ENCODE results near the gene BAG1.

The BAG1 gene

DNA sequence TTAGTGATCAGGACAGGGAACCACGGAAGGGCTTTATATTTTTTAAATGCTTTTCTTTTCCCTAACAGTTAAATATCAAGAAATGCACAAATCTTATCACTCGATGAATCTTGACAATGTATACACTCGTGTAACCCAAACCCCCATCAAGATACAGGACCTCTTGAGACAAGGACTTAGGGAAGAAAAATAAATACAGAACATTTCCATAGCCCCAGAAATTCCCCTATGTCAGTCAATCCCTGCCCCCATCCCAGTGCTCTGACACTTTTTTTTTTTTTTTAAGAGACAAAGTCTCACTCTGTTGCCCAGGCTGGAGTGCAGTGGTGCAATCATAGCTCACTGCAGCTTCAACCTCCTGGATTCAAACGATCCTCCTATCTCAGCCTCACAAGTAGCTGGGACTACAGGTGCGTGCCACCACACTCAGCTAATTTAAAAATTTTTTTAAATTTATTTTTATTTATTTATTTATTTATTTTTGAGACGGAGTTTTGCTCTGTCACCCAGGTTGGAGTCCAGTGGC lies 21.8 kb downstream of the BAG1 start:
- DNase-seq (ENCODE audit: low spot score), result no peak

DNA sequence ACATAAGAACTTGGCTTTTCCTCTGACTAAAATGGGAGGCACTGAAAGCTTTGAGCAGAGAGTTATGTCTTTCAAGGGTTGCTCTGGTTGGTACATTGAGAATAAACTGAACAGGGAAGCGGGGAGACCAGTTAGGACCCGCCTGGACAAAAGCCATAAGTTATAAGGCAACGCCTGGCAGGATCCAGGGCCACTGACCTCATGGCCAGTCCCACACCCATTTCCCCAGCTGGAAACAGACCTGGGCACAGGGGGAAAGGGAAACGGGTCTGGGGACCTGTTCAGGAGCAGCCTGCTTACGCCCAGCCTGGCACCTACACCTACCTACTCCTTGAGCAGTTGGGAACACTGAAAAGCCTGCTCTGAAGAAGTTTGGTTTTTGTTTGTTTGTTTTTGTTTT lies 23.2 kb downstream of the BAG1 start:
- no peak for DNase-seq (ENCODE audit: low spot score)

DNA sequence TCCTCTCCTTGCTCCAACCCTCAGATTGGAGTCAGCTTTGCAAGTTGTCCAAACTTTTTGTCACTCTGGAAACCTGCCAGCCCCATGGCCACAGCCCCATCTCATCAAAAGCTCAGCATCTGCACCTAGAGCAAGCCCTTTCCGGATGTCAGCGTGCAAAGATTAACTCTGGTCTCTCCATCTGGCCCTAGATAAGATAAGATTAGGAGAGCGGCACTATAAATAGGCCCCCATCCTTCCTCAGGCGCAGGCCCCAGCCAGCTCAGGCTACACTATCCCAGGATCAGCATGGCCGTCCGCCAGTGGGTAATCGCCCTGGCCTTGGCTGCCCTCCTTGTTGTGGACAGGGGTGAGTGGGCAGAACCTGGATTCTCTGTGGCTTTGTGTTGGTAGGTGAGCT lies 24.6 kb downstream of the BAG1 start, which contains the start of gene SPINK4:
Gene SPINK4 (plus strand): TSS at position 247 of the 400 bp plus-strand sequence. CDS start 42 bp downstream, at position 289.
- DNase-seq (ENCODE audit: low spot score), result peak; percentile 57

DNA sequence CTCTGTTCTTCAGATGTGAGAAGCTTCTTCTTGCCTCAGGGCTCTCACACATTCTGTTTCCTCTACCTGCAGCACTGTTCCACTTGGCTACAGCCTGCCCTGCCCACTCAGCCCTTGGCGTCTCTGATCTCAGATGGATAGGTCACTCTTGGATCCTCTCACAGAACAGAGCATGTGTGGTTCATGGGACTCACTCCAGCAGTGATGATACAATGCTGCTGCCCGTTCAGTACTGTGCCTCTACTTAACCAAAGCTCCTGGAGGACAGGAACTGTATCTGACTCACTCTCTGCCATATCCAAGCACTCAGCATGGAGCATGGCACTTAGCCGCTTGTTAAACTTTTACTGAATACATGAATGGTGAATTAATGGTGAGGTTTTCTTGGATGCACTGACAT lies 27.9 kb downstream of the BAG1 start:
- no peak for DNase-seq (ENCODE audit: low spot score)

DNA sequence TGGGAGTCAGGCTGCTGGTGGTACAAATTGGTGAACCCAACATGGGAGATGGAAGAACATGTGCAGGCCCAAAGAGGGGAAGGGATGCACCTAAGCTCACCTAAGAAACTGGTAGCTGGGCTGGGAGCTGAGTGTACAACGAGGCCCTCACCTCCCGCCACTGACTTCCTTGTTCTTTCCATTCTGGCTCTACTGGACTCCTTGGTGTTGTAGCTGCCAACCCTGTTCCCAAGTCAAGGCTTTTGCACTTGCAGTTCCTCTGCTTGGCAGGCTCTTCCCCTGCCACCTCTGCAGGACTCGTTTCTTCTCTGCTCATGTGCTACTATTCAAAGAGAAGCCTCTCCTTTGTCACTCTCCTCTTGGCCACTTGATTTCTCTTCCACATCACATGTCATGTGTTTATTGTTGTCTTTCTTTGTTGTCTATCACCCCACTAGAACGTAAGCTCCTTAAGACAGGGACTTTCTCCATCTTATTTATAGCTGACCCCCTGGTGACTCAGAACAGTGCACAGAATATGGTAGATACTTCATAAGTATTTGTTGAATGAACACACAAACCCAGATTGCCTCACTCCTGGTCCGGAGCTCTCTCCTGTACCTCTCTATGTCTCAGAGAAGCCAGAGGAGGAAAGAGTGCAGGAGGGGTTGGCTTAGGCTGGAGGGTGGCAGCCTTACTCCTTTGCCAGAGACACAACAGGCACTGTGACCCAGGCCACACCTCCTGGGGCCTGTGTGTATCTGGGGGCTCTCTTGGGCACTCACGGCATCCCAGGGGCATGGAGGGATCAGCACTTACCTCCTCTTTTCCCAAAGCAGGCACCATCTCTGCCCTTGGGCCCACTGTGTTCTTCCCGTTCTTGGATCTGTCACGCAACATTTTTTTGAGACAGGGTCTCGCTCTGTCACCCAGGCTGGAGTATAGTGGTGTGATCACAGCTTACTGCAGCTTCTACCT lies 29.7 kb downstream of the BAG1 start:
- DNase-seq (ENCODE audit: low spot score), result peak; percentile 25

DNA sequence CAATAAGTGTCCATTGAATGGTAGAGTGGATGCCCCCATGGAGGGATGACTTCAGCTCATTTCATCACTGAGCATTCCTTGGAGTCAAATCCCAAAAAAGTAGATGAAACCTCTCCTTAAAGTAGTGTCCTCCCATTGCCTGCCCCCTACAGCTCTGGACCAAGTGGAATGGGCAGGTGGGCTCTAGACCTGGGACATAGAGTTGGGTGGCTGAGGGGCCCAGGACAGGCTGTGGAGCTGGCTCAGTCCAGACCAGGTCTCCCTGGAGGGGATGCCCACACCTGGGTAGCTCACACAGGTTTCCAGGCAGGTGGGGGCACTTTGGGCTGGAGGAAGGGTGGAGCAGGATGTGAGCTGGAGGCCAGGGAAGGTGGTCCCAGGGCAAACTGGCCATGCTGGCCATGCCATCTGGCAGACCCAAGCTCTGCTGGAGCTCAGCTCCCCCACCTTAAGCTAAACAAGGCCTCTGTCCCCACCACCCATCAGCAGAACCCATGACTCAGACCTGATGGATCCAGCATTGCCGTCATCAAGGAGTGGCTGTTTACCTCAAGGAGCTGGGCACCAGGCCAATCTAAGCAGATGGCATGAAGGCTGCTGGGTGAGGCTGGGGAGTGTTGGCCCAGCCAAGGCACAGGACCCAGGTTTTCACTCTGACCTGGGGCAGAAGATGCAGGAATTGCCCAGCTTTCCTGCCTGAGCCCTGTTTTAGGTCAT lies 30.7 kb downstream of the BAG1 start:
- DNase-seq (ENCODE audit: low spot score), result peak; percentile 95

DNA sequence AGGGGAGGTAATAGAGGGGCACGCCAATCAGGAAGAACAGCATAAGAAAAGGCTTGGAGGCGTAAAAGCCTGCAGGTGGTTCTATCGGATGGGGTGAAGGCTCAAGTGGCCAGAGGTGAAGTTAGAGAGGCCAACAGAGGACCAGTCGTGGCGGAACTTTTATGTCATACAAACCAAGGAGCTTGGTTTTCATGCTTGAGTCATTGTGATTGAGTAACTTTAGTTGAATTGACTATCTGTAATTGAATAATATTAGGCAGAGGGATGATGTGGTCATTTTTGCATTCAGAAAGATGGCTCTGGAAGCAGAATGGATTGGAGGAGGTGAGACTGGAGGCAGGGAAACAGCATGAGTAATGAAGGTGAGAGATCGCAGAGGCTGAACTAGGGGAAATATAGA lies 31.7 kb downstream of the BAG1 start:
- peak; percentile 45 for DNase-seq (ENCODE audit: low spot score)

DNA sequence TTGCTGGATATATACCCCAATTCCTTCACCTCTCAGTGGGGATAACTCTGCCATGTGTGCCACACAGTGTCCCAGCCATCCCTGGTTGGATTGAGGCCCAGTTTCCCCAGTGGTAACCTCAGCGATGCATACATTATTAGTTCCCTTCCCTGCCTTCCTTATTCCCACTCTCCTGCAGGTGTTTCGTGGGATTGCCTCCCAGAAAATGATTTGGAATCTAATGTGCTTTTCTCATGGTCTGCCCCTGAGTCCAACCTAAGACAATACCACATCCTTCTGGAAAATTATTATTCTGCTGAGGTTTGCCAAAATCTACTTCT lies 32.9 kb downstream of the BAG1 start:
- no peak for DNase-seq (ENCODE audit: low spot score)

DNA sequence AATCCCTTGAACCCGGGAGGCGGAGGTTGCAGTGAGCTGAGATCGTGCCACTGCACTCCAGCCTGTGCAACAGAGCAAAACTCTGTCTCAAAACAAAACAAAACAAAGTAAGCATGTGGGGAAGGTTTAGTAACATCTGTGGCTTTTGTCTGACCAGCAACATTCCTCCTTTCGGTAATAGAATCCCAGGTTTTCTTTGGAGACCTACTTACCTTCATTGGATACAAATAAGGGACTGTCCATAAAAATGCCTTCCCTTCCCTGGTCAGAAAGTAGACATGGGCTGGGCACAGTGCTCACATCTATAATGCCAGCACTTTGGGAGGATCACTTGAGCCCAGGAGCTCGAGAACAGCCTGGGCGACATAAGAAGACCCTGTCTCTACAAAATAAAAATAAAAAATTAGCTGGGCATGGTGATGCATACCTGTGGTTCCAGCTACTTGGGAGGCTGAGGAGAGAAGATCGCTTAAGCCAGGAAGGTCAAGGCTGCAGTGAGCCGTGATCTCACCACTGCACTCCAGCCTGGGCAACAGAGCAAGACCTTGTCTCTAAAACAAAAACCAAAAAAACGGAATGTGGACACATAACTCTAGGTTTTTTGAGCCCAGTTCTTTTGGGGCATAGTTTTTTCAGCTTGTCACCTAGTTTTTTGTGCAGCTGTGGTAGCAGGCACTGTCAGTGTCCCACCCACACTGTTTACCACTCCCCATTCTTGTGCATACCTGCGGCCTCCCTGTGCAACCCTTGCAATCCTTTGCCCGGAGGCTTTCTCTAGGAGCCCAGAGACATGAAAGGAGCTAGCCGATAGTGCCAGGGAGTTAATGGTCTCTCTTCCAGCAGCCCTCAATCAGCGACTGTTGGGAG lies 33.5 kb downstream of the BAG1 start:
- no peak for DNase-seq (ENCODE audit: low spot score)

DNA sequence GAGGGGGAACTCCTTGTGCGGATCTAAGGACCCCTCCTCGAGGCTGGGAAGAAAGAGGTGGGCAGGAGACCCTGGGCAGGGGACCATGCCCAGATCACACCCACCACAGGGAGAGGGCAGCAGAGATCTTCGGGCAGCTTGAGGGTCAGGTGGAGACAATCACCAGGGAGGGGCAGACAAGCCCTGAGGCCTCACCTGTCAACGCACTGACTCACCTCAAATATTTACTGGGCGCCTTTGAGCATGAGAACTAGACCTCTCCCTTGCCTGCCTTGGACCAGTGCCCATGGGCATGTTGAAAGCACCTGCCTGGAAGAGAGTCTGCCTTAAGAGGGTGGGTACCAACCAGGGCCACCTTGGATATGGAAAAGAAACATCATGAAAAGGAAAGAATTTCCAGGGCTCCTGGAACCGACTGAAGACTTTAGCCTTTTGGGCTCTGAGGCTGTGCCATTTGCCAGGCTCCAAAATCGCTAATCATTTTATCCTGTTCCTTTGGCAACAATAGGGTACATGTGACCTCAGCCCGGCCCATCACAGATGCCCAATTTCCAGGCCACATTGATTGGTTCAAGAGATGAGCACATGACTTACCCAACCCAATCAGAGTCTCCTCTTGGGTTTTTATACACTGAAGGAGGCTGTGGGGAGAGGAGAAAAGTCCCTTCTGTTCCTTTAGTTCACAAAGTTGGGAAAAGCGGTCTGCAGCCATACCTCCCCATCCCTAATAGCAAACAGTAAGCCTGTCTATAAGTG lies 35.0 kb downstream of the BAG1 start:
- no peak for DNase-seq (ENCODE audit: low spot score)

DNA sequence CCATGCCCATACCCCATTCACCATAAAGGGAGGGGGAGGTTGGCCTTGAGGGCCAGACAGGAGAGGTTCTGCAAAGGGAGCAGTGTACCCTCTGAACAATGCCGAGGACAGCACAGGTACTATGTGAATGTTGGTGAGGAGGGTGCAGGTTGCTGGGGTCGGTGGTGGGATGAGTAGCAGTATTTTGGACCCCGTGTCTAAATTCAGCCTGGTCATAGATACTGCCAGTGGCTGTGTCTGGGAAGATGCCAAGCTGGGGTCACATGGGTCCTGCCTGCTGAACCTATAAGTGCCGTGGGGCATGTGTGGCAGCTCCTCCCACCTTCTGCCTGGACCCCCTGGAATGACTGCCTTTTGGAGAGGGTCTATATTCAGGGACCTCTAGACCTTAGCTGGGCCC lies 35.9 kb downstream of the BAG1 start:
- DNase-seq (ENCODE audit: low spot score), result no peak

DNA sequence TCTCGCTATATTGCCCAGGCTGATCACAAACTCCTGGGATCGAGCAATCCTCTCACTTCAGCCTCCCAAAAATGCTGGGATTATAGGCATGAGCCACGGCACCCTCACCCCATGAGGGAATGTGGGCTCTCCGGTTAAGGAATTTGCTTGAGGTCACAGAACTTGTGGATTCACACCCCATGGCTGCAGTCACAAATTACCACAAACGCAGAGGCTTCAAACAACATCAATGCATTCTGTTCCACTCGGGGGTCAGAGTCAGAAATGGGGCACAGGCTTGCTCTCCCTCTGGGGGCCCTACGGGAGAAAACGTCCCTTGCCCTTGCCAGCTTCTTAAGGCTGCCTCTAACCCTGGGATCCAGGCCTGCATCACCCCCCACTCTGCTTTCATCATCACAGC lies 36.8 kb downstream of the BAG1 start:
- no peak for DNase-seq (ENCODE audit: low spot score)

DNA sequence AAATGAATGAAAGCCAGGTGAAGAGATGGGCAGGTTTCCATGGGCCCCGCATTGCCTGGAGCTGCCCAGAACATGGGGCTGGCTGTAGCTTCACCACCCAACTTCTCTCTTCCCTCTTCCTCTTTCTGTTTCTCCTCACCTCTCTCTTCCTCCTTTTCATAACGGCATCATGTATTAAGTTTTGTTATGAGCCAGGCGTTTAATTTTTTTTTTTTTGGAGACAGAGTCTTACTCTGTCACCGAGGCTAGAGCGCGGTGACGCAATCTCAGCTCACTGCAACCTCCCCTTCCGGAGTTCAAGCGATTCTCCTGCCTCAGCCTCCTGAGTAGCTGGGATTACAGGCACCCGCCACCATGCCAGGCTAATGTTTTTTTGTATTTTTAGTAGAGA lies 37.5 kb downstream of the BAG1 start:
- DNase-seq (ENCODE audit: low spot score), result no peak

DNA sequence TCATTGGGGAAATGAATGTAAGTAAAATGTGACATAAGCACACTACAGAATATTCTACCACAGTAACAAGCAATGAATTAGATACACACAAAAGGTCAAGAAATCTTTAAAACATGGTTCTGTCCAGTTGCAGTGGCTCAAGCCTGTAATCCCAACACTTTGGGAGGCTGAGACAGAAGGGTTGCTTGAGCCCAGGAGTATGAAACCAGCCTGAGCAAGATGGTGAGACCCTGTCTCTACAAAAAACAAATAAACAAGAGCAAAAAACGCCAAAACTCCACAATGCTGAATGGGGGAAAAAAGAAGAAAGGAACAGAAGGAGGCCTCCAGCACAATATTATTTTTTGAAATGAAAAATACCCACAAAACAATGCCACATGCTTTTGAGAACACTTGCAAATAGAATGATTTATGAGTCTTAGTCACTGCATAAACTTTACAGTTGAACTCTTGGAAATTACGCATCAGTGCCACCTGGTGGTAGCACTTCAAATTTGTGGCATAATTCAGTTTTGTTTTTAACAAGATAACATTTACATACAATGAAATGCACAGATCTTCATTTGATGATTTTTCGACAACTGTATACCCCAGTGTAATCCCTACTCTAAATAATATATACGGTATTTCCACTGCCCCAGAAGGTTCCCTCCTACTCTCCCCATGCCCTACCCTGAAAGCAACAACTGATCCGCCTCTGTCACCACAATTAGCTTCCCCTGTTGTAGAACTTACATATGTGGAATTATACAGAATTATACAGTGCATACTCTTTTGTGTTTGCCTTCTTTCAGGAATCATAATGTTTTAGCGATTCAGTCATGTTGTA lies 39.0 kb downstream of the BAG1 start:
- peak; percentile 81 for DNase-seq (ENCODE audit: low spot score)

DNA sequence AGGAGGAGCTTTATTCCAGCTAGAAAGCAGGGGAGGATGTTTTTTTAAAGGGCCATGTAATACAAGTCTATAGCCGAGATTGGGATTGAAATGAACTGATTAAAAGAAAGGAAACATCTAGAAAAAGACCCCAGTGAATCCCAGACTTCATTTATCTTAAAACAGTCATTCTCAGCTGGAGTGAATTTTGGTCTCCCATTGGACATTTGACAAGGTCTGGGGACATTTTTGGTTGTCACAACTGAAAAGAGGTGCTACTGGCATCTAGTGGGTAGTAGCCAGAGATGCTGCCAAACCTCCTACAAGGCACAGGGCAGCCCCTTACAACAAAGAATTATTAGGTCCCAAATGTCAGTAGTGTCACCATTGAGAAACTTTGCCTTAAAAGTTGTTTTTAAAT lies 40.8 kb downstream of the BAG1 start:
- DNase-seq (ENCODE audit: low spot score), result no peak

DNA sequence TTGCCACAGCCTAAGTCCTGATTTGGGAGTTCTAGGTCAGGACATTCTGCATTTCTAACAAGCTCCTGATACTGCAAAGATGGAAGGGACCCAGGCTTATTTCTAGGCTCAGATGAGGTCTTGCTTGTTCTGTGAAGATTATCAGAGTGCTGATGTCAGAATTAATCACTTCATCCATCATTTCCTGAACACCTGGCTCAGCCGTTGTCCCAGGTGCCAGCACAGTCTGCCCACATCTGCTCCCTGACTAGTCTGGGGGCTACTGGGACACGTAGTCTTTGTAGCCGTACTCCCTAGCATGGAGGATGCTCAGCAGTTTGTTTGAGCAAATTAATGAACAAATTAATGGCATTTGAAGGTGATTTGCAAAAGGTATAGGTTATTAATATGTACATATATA lies 42.5 kb downstream of the BAG1 start:
- DNase-seq (ENCODE audit: low spot score), result no peak

DNA sequence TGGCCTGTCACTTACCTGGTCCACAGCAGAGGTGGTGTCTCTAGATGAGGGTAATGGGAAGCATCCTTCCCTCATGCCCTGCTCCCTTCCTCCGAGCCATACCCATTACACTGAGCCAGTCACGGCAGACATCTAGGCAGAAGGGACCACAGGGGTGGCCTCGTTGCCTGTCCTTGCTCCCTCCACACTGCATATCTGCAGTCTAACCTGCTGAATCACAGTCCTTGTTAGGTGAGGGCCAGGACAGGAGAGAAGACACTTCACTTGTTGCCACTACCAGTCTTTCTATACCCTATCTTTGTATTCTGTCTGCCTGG lies 43.0 kb downstream of the BAG1 start:
- DNase-seq (ENCODE audit: low spot score), result no peak

DNA sequence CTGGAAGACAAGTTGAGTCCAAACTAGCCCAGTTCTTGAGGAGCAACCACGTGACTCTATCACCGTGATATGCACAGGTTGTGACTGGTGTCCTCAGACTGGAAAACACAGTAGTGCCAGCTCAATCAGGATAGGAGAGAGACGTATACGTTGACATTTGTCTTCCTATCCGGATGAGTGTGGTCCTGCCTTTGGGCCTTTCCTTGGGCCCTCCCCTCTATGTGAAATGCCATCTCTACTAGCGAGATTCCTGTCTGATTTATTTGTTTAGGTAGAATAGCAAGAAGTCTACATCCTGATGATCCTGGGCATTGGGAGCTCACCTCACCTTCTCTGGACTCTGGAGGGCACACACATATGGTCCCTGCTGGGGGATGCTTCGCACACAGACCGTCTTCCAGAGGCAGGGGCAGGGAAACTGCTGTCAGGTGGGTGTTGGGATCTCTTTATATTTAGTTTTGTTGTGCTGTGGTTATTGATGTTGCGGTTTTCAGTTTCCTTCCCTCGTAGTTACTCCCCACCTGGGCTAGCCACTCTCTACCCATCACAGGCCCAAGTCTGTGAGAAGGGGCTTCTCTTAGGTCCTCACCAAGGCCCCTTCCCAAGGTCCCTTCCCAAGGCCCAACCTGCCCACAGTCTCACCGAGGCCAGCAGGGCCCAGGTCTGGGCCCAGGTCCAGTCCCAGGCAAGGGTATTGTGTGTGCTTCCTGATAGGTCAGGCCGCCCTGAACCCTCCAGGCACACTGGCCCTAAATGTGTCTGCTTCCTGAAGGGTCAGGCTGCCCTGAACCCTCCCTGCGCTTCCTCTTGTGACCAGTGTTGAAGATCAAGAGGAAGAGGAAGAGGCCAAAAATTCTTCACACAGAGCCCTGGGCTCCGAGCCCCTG lies 43.6 kb downstream of the BAG1 start:
- DNase-seq (ENCODE audit: low spot score), result no peak

DNA sequence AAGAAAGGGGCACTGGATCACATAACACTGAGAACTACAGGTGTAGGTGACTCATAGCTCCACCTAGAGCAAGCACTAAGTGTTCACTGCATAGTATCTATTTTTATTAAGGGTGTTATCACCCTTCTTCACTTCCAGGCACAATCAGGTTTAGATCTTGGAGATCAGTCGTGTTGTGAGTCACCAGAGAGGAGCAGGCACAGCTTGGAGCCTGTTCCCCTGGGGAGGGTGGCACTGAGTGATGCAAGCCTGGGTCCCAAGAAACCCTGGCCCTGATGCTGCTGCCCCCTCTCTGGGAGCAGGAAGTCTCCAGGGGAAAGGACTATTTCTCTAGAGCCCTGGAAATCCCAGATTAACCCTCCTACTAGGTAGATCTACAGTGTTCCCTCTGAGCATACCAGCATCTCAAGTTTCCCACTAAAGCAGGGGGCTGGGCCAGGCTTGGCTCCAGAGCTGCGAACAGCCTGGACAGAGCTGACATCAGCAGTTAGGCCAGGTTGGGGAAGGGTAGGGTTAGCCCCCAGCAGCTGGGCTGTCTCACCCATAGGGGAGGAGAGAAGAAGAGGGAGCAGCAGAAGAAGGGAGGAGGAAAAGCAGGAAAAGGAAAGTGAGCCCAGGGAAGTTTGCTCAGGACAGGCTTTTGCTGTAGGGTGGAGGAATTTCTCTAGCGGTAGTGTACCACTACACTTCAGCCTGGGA lies 52.7 kb downstream of the BAG1 start:
- no peak for DNase-seq (ENCODE audit: low spot score)

All from hematopoietic multipotent progenitor cell treated with erythropoietin and hydrocortisone succinate and interleukin-3 and kit ligand, for 15 days (in vitro differentiated cells).